ENCODE results near the gene PEX1. TPM values are rescaled to one million over a fixed set of nuclear protein-coding genes. Genes with fewer than 3 reads are reported as not detected.
"Not testable (repeated sequence)": the region's sequence is repeated elsewhere in the genome, so short reads cannot be mapped to it uniquely, and the experiment has no call there.

PEX1 gene
- polyA plus RNA-seq, 3 donors = 2.8 to 10.8 (median 2.9) TPM

- H3K4me1 ChIP-seq (ENCODE audit: control insufficient read depth in 1 of 2, insufficient read depth in 2 of 2, low read length in 2 of 2); H3K36me3 ChIP-seq (replicated peaks in 1 of 2; ENCODE audit: control insufficient read depth in 1 of 2, insufficient read depth in 2 of 2, low read length in 2 of 2); H3K9ac ChIP-seq (ENCODE audit: insufficient read depth, low read length, poor library complexity, severe bottlenecking); DNase-seq; H3K79me2 ChIP-seq (ENCODE audit: insufficient read depth, low read length); H3K4me3 ChIP-seq (replicated peaks in 1 of 3; ENCODE audit: low read depth in 2 of 3, low read length in 3 of 3); H3K9me3 Mint-ChIP-seq; H4K20me1 ChIP-seq (ENCODE audit: insufficient read depth, low read length); H3K27ac Mint-ChIP-seq; intact Hi-C loops (cut with micrococcal nuclease); H3K27ac ChIP-seq (ENCODE audit: low read depth in 1 of 2, low read length in 2 of 2); H3K4me1 Mint-ChIP-seq; H2AFZ ChIP-seq (ENCODE audit: insufficient read depth, low read depth, low read length, poor library complexity, severe bottlenecking); H3K27me3 Mint-ChIP-seq (ENCODE audit: low read depth in 3 of 3); H3K9me3 ChIP-seq (replicated peaks in 1 of 2; ENCODE audit: control insufficient read depth in 1 of 2, insufficient read depth in 1 of 2, low read length in 2 of 2); H3K4me2 ChIP-seq (replicated peaks; ENCODE audit: extremely low read depth, low read length, poor library complexity, severe bottlenecking); H3K27me3 ChIP-seq (ENCODE audit: control insufficient read depth in 2 of 2, insufficient read depth in 2 of 2, low read length in 2 of 2); H3K4me3 Mint-ChIP-seq: not testable (repeated sequence)
- no CpG with 5 or more reads among the region's 11 CpGs for WGBS (ENCODE audit: insufficient coverage)
- H3K36me3 Mint-ChIP-seq = peaks cover 15 to 24% of the 10 kb centered on the region in 2 donors
These were observed 52.3 kb downstream of the PEX1 start for GRCh38 chr7:92475851-92476590.

- H3K79me2 ChIP-seq (ENCODE audit: insufficient read depth, low read length); H4K20me1 ChIP-seq (ENCODE audit: insufficient read depth, low read length); H3K27me3 Mint-ChIP-seq (ENCODE audit: low read depth in 3 of 3); H3K27ac Mint-ChIP-seq; intact Hi-C loops (cut with micrococcal nuclease); H3K9me3 Mint-ChIP-seq; H3K27ac ChIP-seq (ENCODE audit: low read depth in 1 of 2, low read length in 2 of 2); H3K4me1 ChIP-seq (ENCODE audit: control insufficient read depth in 1 of 2, insufficient read depth in 2 of 2, low read length in 2 of 2); H3K4me2 ChIP-seq (replicated peaks; ENCODE audit: extremely low read depth, low read length, poor library complexity, severe bottlenecking); H3K9ac ChIP-seq (ENCODE audit: insufficient read depth, low read length, poor library complexity, severe bottlenecking); H3K9me3 ChIP-seq (replicated peaks in 1 of 2; ENCODE audit: control insufficient read depth in 1 of 2, insufficient read depth in 1 of 2, low read length in 2 of 2); H3K27me3 ChIP-seq (ENCODE audit: control insufficient read depth in 2 of 2, insufficient read depth in 2 of 2, low read length in 2 of 2); DNase-seq; H3K36me3 ChIP-seq (replicated peaks in 1 of 2; ENCODE audit: control insufficient read depth in 1 of 2, insufficient read depth in 2 of 2, low read length in 2 of 2); H3K4me3 Mint-ChIP-seq; H3K4me1 Mint-ChIP-seq; H2AFZ ChIP-seq (ENCODE audit: insufficient read depth, low read depth, low read length, poor library complexity, severe bottlenecking); H3K4me3 ChIP-seq (replicated peaks in 1 of 3; ENCODE audit: low read depth in 2 of 3, low read length in 3 of 3): not testable (repeated sequence)
- H3K36me3 Mint-ChIP-seq = peaks cover 18 to 28% of the 10 kb centered on the region in 2 donors
- WGBS (ENCODE audit: insufficient coverage) = 98% methylated on average over 8 of the region's 12 CpGs
These were observed 53.0 kb downstream of the PEX1 start for GRCh38 chr7:92475261-92475770.

- H3K9me3 Mint-ChIP-seq; H3K9me3 ChIP-seq (replicated peaks in 1 of 2; ENCODE audit: control insufficient read depth in 1 of 2, insufficient read depth in 1 of 2, low read length in 2 of 2); H3K4me1 ChIP-seq (ENCODE audit: control insufficient read depth in 1 of 2, insufficient read depth in 2 of 2, low read length in 2 of 2); H3K36me3 ChIP-seq (replicated peaks in 1 of 2; ENCODE audit: control insufficient read depth in 1 of 2, insufficient read depth in 2 of 2, low read length in 2 of 2); H3K79me2 ChIP-seq (ENCODE audit: insufficient read depth, low read length); H3K27ac ChIP-seq (ENCODE audit: low read depth in 1 of 2, low read length in 2 of 2); H3K9ac ChIP-seq (ENCODE audit: insufficient read depth, low read length, poor library complexity, severe bottlenecking); DNase-seq; H3K27me3 ChIP-seq (ENCODE audit: control insufficient read depth in 2 of 2, insufficient read depth in 2 of 2, low read length in 2 of 2); H3K4me3 Mint-ChIP-seq; intact Hi-C loops (cut with micrococcal nuclease); H3K4me1 Mint-ChIP-seq; H3K4me2 ChIP-seq (replicated peaks; ENCODE audit: extremely low read depth, low read length, poor library complexity, severe bottlenecking); H2AFZ ChIP-seq (ENCODE audit: insufficient read depth, low read depth, low read length, poor library complexity, severe bottlenecking); H3K27ac Mint-ChIP-seq; H3K27me3 Mint-ChIP-seq (ENCODE audit: low read depth in 3 of 3); H4K20me1 ChIP-seq (ENCODE audit: insufficient read depth, low read length); H3K4me3 ChIP-seq (replicated peaks in 1 of 3; ENCODE audit: low read depth in 2 of 3, low read length in 3 of 3): not testable (repeated sequence)
- H3K36me3 Mint-ChIP-seq = peaks cover 22 to 38% of the 10 kb centered on the region in 2 donors
- 100% methylated on average over 3 of the region's 10 CpGs for WGBS (ENCODE audit: insufficient coverage)
These were observed 54.3 kb downstream of the PEX1 start for GRCh38 chr7:92473989-92474388.

- H3K4me1 Mint-ChIP-seq; H3K27me3 Mint-ChIP-seq (ENCODE audit: low read depth in 3 of 3); H3K4me1 ChIP-seq (ENCODE audit: control insufficient read depth in 1 of 2, insufficient read depth in 2 of 2, low read length in 2 of 2); H3K9me3 ChIP-seq (replicated peaks in 1 of 2; ENCODE audit: control insufficient read depth in 1 of 2, insufficient read depth in 1 of 2, low read length in 2 of 2); H3K4me3 Mint-ChIP-seq; DNase-seq; H2AFZ ChIP-seq (ENCODE audit: insufficient read depth, low read depth, low read length, poor library complexity, severe bottlenecking); intact Hi-C loops (cut with micrococcal nuclease); H4K20me1 ChIP-seq (ENCODE audit: insufficient read depth, low read length); H3K4me2 ChIP-seq (replicated peaks; ENCODE audit: extremely low read depth, low read length, poor library complexity, severe bottlenecking); H3K27me3 ChIP-seq (ENCODE audit: control insufficient read depth in 2 of 2, insufficient read depth in 2 of 2, low read length in 2 of 2); H3K27ac ChIP-seq (ENCODE audit: low read depth in 1 of 2, low read length in 2 of 2); H3K9ac ChIP-seq (ENCODE audit: insufficient read depth, low read length, poor library complexity, severe bottlenecking); H3K4me3 ChIP-seq (replicated peaks in 1 of 3; ENCODE audit: low read depth in 2 of 3, low read length in 3 of 3); H3K79me2 ChIP-seq (ENCODE audit: insufficient read depth, low read length); H3K27ac Mint-ChIP-seq: not testable (repeated sequence)
- 98% methylated on average over 6 of the region's 9 CpGs for WGBS (ENCODE audit: insufficient coverage)
- H3K9me3 Mint-ChIP-seq = peaks cover 10 to 17% (median 14%) of the 10 kb centered on the region in 7 donors
- H3K36me3 Mint-ChIP-seq = peaks cover 23 to 45% of the 10 kb centered on the region in 2 donors
- peaks cover 0 to 18% of the 10 kb centered on the region in 2 donors for H3K36me3 ChIP-seq (replicated peaks in 1 of 2; ENCODE audit: control insufficient read depth in 1 of 2, insufficient read depth in 2 of 2, low read length in 2 of 2)
These were observed 59.7 kb downstream of the PEX1 start for GRCh38 chr7:92468589-92468988.

All from CD14-positive monocyte (primary cell).